NCI-H146 (cell line): ENCODE measurements around the gene KRTDAP.

Source experiments
- DNase-seq: peaks from one replicate; lab custom pipeline; 2025; lab: John Stamatoyannopoulos, UW

The KRTDAP gene

DNA sequence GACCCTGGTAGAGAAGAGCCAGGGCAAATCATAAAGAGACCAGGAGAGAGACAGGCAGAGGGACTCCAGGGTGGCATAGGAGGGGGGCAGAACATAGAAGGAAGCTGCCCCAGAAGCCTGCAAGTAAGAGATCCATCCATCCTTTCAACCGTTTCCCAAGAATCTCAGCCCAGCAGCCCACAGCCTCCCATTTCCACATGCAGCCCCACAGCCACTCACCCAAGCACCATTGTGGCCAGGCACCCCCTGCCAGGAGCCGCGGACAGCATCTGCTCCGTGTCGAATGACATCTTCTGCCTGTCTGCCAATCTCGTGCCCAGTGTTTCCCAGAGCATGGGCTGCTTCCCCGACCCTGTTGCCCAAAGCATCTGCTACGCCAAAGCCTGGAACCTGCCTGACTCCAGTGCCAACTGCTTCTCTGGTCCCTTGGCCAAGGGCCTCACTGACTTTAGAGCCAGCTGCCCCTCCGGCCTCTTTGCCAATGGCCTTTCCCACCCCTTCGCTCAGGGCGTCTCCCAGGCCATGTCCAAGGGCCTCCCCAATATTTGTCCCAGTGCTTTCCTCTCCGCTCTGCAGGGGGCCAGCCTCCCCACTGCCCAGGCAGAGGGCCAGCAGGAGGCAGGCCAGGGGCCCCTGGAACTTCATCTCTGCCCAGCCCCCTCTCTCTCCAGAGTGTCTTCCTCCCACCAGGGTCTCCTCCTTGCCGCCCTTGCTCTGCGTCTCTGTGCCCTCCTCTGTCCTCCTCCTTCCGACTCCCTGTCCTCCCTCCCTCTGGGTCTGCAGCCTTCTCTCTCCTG, 22.8 kb upstream of the KRTDAP start:
- DNase-seq = no peak

- DNase-seq = no peak
Observed at GRCh38 chr19:35511337-35511736, 21.1 kb upstream of the KRTDAP start.

DNA sequence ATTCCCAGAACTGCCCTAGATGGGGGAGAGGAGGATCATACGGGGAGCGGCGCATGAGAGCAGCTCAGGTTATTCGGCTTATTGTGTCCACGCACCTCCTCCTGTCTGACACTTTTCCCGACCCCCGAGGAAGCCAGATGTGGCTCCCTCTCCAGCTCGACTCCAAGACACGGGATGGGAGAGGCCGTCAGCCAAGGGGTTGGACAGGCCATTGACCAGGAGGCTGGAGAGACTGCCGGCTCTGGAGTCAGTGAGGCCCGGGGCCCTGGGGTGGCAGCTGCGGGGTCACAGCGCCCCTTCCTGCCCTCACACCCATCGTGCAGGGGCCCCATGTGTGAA, 20.3 kb upstream of the KRTDAP start:
- DNase-seq = no peak

DNA sequence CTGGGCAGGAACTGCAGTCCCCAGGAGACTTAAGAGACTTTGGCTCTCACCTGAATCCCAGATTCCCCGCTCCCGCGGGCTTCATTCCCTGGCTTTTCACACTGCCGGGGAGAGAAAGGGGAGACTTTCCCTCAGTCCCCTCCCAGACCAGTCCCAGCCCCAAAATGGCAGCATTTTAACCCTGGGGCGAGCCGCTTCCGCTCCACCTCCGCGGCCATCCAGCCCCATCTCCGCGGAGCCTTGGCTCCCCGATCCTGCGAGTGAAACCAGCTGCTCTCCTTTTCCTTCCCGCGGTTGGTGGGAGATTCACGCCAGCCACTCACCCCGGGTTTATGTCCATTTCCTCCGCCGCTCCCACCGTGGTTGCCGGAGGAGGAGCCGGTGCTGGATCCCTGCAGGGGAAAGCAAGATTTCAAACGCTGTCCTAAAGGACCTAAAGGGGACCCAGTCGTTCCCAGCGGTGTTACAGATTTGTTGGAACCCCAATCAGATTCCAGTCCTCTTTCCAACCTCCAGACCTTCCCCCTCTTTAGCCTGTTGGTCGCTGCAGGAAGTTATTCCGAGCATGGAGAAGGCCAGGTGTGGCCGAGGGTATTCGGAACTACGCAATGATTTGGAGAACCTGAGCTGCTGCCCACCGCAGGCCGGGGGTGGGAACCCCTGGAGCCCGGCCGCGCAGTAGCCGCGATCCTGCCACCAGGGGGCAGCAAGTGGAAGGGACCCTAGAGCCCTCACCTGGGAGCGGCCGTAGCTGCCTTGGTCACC, 19.8 kb upstream of the KRTDAP start:
- DNase-seq = peak; percentile 64

DNA sequence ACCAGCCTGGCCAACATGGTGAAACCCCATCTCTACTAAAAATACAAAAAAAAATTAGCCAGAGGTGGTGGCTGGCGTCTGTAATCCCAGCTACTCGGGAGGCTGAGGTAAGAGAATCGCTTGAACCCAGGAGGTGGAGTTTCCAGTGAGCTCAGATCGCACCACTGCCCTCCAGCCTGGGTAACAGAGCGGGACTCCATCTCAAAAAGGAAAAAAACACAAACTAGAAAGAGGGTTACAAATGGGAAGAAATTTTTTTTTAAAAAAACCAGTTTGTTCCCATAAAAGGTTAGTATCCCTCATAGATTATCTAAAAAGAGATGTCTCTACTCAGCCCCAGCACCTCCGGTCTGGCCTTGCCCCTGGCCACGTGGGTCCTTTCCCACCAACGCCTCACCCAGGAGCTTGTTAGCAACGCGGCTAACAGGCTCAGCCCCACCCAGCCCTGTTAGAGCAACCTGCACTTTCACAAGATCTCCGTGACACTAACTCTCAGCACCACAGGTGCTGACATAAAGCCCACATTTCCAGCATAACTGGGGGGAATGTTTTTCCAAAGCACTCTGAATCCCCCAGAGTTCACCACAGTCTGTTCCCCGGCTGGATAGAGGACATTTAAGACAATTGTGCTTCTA, 18.9 kb upstream of the KRTDAP start:
- no peak for DNase-seq

DNA sequence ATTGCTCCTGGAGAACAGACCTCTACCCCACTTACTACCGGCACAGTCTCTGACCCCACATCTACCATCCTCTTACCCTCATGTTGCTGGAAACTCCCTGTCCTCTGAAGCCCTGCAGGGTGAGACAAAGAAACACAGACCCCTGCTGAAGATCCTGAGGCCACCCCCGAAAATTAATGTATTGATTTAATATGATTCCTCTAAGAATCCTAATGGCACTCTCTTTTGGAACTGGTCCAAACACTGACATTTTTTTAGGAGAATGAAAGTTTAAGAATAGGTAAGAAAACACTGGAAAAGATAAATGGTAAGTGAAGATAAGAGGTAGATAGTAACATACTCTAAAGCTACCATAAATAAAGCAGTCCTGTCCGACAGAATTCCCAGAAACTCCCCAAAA, 17.9 kb upstream of the KRTDAP start:
- DNase-seq = no peak

GRCh38 chr19:35507561-35507960, 17.3 kb upstream of the KRTDAP start:
- DNase-seq = no peak

GRCh38 chr19:35506011-35506410, 15.7 kb upstream of the KRTDAP start:
- DNase-seq = no peak

DNA sequence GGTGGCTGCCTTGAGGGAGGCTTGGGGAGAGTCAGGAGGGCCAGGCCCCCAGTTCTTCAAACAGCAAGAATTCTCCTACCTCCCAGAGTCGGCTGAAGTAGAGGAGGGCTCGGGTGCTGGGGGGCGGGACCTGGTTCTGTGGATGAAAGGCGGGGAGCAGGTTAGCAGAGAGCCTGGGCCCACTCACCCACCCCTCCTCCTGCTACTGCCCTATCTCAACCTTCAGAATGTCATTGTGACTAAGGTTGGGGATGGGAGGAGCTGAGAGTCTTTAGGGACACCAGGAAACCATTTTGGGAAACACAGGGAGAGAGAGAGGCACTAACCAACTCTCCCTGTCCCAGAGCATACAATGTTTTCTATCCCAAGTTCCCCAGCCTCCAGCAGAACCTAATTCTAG, 12.5 kb upstream of the KRTDAP start:
- DNase-seq = no peak

DNA sequence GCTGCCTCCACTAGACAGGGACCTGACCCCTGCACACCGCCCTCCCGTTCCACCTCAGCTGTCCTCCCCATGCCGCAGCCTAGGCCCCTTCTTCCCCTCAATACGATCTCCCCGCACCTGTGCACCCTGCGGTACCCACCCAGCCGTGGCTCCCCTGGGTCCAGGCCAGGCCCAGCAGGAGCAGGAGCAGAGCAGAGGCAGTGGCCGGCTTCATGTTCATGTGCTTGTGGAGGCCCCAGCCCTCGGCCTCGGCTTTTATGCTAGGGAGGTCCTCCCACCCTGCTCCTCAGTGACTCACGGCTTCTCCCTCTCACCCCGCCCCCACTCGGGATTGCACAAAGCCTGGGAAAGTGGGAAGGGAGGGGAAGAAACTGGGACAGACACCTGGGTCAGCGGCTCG, 11.4 kb upstream of the KRTDAP start:
- DNase-seq = no peak

GRCh38 chr19:35500611-35501010, 10.3 kb upstream of the KRTDAP start:
- no peak for DNase-seq

- DNase-seq = no peak
Observed at GRCh38 chr19:35498984-35499527, 8.8 kb upstream of the KRTDAP start.

- DNase-seq = no peak
Observed at GRCh38 chr19:35498220-35498619, 8.0 kb upstream of the KRTDAP start.

DNA sequence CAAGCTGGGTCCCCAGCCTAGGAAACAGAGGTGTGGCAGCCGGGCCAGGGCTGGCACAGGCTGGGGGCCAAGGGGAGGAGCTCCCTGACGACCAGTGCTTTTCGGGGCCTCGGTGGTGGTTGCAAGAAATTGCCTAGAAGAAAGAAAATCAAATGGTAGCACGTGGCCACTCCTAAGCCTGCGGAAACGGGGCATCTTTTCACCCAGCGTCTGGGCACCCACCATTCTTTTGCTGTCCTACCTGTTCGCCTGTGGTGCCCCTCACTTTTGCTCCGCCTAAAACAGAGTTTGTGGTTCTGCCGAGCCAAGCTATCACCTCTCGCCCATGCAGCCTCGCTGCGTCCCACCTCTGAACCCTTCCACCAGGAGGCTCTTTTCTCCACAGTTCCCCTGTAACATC, 7.1 kb upstream of the KRTDAP start:
- no peak for DNase-seq

GRCh38 chr19:35495107-35496064, 5.1 kb upstream of the KRTDAP start:
- peak; percentile 43 for DNase-seq

DNA sequence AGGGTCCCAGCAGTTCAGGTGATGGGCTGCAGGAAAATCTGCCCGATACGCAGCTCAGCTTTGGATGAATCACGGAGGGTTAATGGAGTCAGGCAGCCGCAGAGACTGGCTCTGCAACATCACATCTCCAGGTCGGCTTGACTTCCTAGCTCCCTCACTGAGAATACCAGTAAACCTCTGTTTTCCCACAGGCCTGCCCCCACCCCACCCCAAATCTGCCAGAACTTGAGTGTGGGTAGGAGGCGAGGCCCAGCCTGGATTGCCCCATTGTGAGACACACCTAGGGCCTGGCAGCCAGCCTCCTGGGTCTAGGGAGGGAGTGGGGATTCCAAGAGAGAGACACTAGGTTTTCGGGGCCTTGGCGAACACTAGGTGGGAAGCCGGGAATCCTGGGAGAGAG, 3.7 kb upstream of the KRTDAP start:
- DNase-seq = no peak

- no peak for DNase-seq
Observed at GRCh38 chr19:35491836-35492360, 1.6 kb upstream of the KRTDAP start.

GRCh38 chr19:35488677-35489076, 1.6 kb downstream of the KRTDAP start:
- DNase-seq = no peak

DNA sequence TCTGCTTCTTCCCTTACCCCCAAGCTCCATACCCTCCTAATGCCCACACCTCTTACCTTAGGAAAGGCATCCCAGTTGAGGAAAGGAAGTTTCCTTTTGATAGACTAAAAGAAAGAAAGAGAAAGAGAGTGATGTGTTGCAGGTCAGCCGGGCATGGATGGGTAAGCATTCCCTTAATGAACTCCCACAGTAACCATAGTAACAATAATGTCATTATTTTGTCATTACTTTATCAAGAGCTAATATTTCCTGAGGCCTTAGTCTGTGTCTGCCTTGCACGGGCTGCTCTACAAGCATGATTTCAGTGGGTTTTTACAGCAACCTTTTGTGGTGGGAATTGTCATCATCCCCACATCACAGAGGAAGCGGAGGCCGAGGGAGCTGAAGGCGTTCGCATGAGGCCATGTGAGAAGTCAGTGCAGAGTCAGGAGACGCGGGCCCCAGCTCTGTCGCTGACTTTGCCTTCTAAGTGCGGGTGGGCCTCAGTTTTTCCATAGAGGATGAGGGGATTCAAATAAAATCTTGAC, 2.5 kb downstream of the KRTDAP start:
- DNase-seq = no peak

GRCh38 chr19:35486268-35486708, 4.0 kb downstream of the KRTDAP start:
- no peak for DNase-seq
